K562 (cell line): ENCODE measurements around the gene FRMD1. TPM values are rescaled to one million over a fixed set of nuclear protein-coding genes. Genes with fewer than 3 reads are reported as not detected.

Source experiments
- ATAC-seq: fragments of 200-7000 bp; cut with Tn5 transposase; 3 replicates; pipeline ENCODE4 v1.9.1; 2020; ENCODE audit warnings: moderate library complexity
- BruUV-seq: library from RNA; stranded (reverse); fragments of 400-500 nt; replicated peaks from 2 replicates; lab custom pipeline; 2021; lab: Mats Ljungman, UMichigan
- CTCF ChIA-PET: fragments of 300-600 bp; formaldehyde crosslinking; extraction: SDS; loops from one replicate; lab custom pipeline; 2021; ENCODE audit warnings: low intra/inter-chr PET ratio; lab: Yijun Ruan, JAX
- POLR2A ChIA-PET: fragments of 300-600, 350-650 bp; sonication (Branson Sonifier 250); formaldehyde crosslinking; extraction: SDS; loops from one replicate; lab custom pipeline; 2021; ENCODE audit warnings: antibody characterized with exemption, inconsistent platforms; lab: Yijun Ruan, JAX
- DNase-seq, 4 experiments: peaks; one replicate each; pipeline versions ENCODE4 v3.0.0 to v3.0.0-alpha.2; 2011 to 2018; ENCODE audit warnings: low spot score in 3 of 4, mixed read lengths in 3 of 4; ENCODE audit errors: extremely low read depth in 1 of 4
- FAIRE-seq: peaks from 2 replicates; lab custom pipeline; 2011; peaks lifted over from hg19 to GRCh38; lab: Jason Lieb, UNC
- H2AFZ ChIP-seq: 2 replicates; pipeline ENCODE4 v1.6.0; 2011; ENCODE audit warnings: low read depth, low read length, control low read depth, inconsistent platforms
- H3K27ac ChIP-seq: fragments of 200-600 bp; 3 replicates; pipeline ENCODE4 v1.8.0; 2011; ENCODE audit warnings: low read depth, mild to moderate bottlenecking, control low read depth, inconsistent platforms, low read length, moderate library complexity, mixed read lengths; ENCODE audit errors: extremely low read depth
- H3K27me3 ChIP-seq, 2 experiments: fragments of 300-600 bp in 1 of 2; 2 replicates in 1 of 2; 3 replicates in 1 of 2; pipeline versions ENCODE4 v1.6.0 to v1.8.0; 2011; ENCODE audit warnings: inconsistent platforms in 2 of 2, low read length in 2 of 2, mild to moderate bottlenecking in 1 of 2, mixed read lengths in 1 of 2, moderate library complexity in 1 of 2; ENCODE audit not compliant: control insufficient read depth in 2 of 2, insufficient read depth in 2 of 2
- H3K36me3 ChIP-seq: fragments of 300-600 bp; 3 replicates; pipeline ENCODE4 v1.8.0; 2011; ENCODE audit warnings: mild to moderate bottlenecking, low read length, inconsistent platforms; ENCODE audit not compliant: control insufficient read depth, insufficient read depth
- H3K4me1 ChIP-seq, 2 experiments: fragments of 200-600 bp in 1 of 2; replicated peaks in 1 of 2; 2 replicates in 1 of 2; 3 replicates in 1 of 2; pipeline versions ENCODE4 v1.5.1 to v1.8.0; 2011; ENCODE audit warnings: inconsistent platforms in 2 of 2, low read length in 2 of 2, mild to moderate bottlenecking in 1 of 2, mixed read lengths in 1 of 2, moderate library complexity in 1 of 2; ENCODE audit not compliant: control insufficient read depth in 2 of 2, insufficient read depth in 2 of 2
- H3K4me2 ChIP-seq: 2 replicates; pipeline ENCODE4 v1.6.1; 2011; ENCODE audit warnings: low read length, control low read depth, inconsistent platforms, mixed read lengths; ENCODE audit not compliant: insufficient read depth
- H3K4me3 ChIP-seq: fragments of 200-600 bp; sonication (generic), shearing (Covaris generic); 2 replicates; pipeline ENCODE4 v1.5.1; 2016; ENCODE audit warnings: control low read depth, inconsistent platforms
- H3K79me2 ChIP-seq: fragments of 200-600 bp; 3 replicates; pipeline ENCODE4 v1.8.0; 2011; ENCODE audit warnings: low read length, inconsistent platforms; ENCODE audit not compliant: control insufficient read depth, insufficient read depth
- H3K9ac ChIP-seq, 2 experiments: 2 replicates each; pipeline versions ENCODE4 v1.6.0 to v1.6.1; 2011; ENCODE audit warnings: low read depth in 2 of 2, low read length in 2 of 2, control low read depth in 1 of 2, inconsistent platforms in 1 of 2, mild to moderate bottlenecking in 1 of 2, mixed read lengths in 1 of 2; ENCODE audit not compliant: insufficient read depth in 1 of 2
- H3K9me1 ChIP-seq: one replicate; pipeline ENCODE4 v1.6.0; 2011; ENCODE audit warnings: inconsistent platforms, mild to moderate bottlenecking, low read length, moderate library complexity; ENCODE audit not compliant: control insufficient read depth, insufficient read depth
- H3K9me3 ChIP-seq: replicated peaks from 2 replicates; pipeline ENCODE4 v1.5.1; 2011; ENCODE audit warnings: low read depth, low read length, inconsistent platforms; ENCODE audit not compliant: control insufficient read depth, insufficient read depth
- H4K20me1 ChIP-seq: replicated peaks from 2 replicates; pipeline ENCODE4 v1.6.1; 2011; ENCODE audit warnings: low read length, inconsistent platforms, mixed read lengths; ENCODE audit not compliant: control insufficient read depth, insufficient read depth
- CUX1 ChIP-seq: fragments of 200-800 bp; sonication (Bioruptor generic); IDR thresholded peaks from 2 replicates; pipeline ENCODE4 v1.6.1; 2016; ENCODE audit warnings: missing genetic modification characterization, missing compliant biosample characterization
- RAD21 ChIP-seq, 2 experiments: fragments of 250-450 bp in 1 of 2; fragments of 450-650 bp in 1 of 2; sonication (Bioruptor Pico) in 1 of 2; formaldehyde crosslinking in 1 of 2; IDR thresholded peaks in 1 of 2; conservative IDR thresholded peaks in 1 of 2; 2 replicates each; pipeline versions ENCODE4 v1.4.0 to v1.8.0; 2020 to 2022; ENCODE audit warnings: mild to moderate bottlenecking in 2 of 2, moderate library complexity in 1 of 2
- SIN3A ChIP-seq, 2 experiments: fragments of 150-350 bp in 1 of 2; IDR thresholded peaks; 2 replicates each; pipeline ENCODE4 v1.6.1; 2011 to 2016; ENCODE audit warnings: borderline replicate concordance in 2 of 2, low read depth in 2 of 2, low read length in 2 of 2, mild to moderate bottlenecking in 2 of 2, moderate library complexity in 2 of 2; ENCODE audit not compliant: control insufficient read depth in 1 of 2
- TOE1 ChIP-seq, 2 experiments: fragments of 450-650 bp in 1 of 2; sonication (generic) in 1 of 2; formaldehyde crosslinking in 1 of 2; IDR thresholded peaks; 2 replicates each; pipeline versions ENCODE4 v1.7.1 to v1.8.0; 2016 to 2022; ENCODE audit warnings: borderline replicate concordance in 2 of 2, mild to moderate bottlenecking in 2 of 2, antibody characterized with exemption in 1 of 2, inconsistent platforms in 1 of 2, low read depth in 1 of 2, missing genetic modification reagents in 1 of 2, moderate library complexity in 1 of 2
- WGBS: fragments of 100-300 bp; shearing (Covaris generic); methylation state at CpG from one replicate; pipeline ENCODE4 v1.1.6; 2016; ENCODE audit warnings: low coverage, mixed read lengths; ENCODE audit not compliant: insufficient coverage; ENCODE audit errors: missing lambda C conversion rate; 5-methylcytosine and 5-hydroxymethylcytosine counted together
- in situ Hi-C: fragments of 300-500 bp; cut with MboI; formaldehyde crosslinking; loops from 4 replicates; pipeline ENCODE4 v1.15.0; 2018; ENCODE audit warnings: inconsistent platforms, mixed read lengths
- intact Hi-C: fragments of 100-400 bp; cut with micrococcal nuclease; formaldehyde crosslinking; loops from 2 replicates; pipeline ENCODE4 v1.14.2; 2022
- polyA plus RNA-seq, 8 experiments: library from polyadenylated mRNA; depleted of rRNA in 4 of 8; stranded (reverse) in 5 of 8; unstranded in 3 of 8; fragments of >200 nt; fragmentation: Nextera tagmentation in 2 of 8; fragmentation: Illumina TruSeq in 1 of 8; extraction: Ambion mirVana in 2 of 8; extraction: Trizol in 1 of 8; gene quantifications; 2 replicates each; pipeline versions ENCODE4 v1.2.1 to v1.2.3, GENCODE V29; 2011 to 2014; ENCODE audit warnings: inconsistent platforms in 1 of 8, missing spikeins in 1 of 8
- total RNA-seq, 7 experiments: library from RNA; depleted of rRNA in 6 of 7; stranded (reverse); fragments of >200 nt in 6 of 7; fragmentation: Illumina TruSeq in 2 of 7; extraction: Trizol in 2 of 7; gene quantifications; 2 replicates each; pipeline versions ENCODE4 v1.2.1 to v1.2.3, GENCODE V29; 2011 to 2021; ENCODE audit warnings: low replicate concordance in 1 of 7

The FRMD1 gene
- total and polyA plus RNA-seq, 9 of the 15 experiments (the other 6 are each of a cell fraction or from before 2014, with no cell fraction given), result 0.01 to 0.04 (median 0.01) TPM; not detected in 6

DNA sequence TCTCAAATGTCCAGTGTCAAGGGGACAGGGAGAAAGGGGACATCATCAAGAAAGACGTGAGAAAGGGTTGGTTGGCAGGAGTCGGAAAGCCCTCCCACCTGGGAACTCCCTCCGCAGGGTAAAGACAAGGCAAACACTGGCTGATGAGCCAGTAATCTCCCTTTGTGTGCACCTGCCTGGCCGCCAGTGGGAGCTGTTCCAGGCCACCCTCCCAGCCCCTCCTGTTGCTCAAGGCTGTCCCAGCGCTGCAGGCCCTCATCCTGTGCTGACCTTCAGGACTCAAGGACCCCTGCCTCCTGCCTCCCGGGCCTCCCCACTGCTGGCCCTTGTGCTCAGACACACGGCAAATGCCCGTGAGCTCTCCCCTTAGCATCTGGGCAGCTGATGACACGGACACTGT lies 7.4 kb downstream of the FRMD1 start (continued):
- no peak for TF ChIP-seq TOE1 (IDR thresholded peaks at IDR 0.05; ENCODE audit: borderline replicate concordance)
- TF ChIP-seq TOE1 (CRISPR knock-in tag; IDR thresholded peaks at IDR 0.05; ENCODE audit: borderline replicate concordance, low read depth), result no peak
- peak in 1 of 2 experiments; percentile 39; a peak in 2 of 4 replicates for TF ChIP-seq RAD21 (CRISPR knock-in tag; conservative IDR thresholded peaks at IDR 0.05 in 1 of 2, IDR thresholded peaks at IDR 0.05 in 1 of 2)

- no peak for ATAC-seq
- CTCF ChIA-PET, result no interaction called here
- WGBS, result under 1% methylated on average over 7 of the region's 7 CpGs
- peaks cover 39 to 72% of the 10 kb centered on the region in 2 experiments for H3K27me3 ChIP-seq
- no peaks in the 10 kb centered on the region for H3K79me2 ChIP-seq
- no peak overlapping the region for H3K4me2 ChIP-seq
- H3K4me3 ChIP-seq, result no peak overlapping the region
- intact Hi-C loops (no loop called here), in situ Hi-C loops (no loop called here)
- DNase-seq, result no peak
- POLR2A ChIA-PET, result interaction anchor here (1.0 to 2.6 kb wide), 2 partner anchors 10 to 25 kb away, joined by 3 to 10 read pairs; no protein-coding TSS in a partner anchor
- H3K27ac ChIP-seq, result no peak overlapping the region
- no peak for FAIRE-seq
- peak overlapping the region in 1 of 2 experiments; percentile 47; a peak in 1 of 4 replicates for H3K9ac ChIP-seq
- no peaks in the 10 kb centered on the region; the same call in 1 of the 2 replicates for H3K9me3 ChIP-seq
- TF ChIP-seq CUX1 (CRISPR knock-in tag) (no peak), SIN3A (IDR thresholded peaks at IDR 0.05; ENCODE audit: borderline replicate concordance in 2 of 2, control insufficient read depth in 1 of 2, low read depth in 2 of 2, low read length in 2 of 2) (no peak)
- no peaks in the 10 kb centered on the region for H3K36me3 ChIP-seq
- no peaks in the 10 kb centered on the region for H3K9me1 ChIP-seq
- H4K20me1 ChIP-seq, result peaks cover 2% of the 10 kb centered on the region; the same call in 1 of the 2 replicates
- peaks cover 0 to 8% of the 10 kb centered on the region in 2 experiments; a peak in 2 of 5 replicates for H3K4me1 ChIP-seq
- BruUV-seq, result no TSS peak
- no peak overlapping the region for H2AFZ ChIP-seq
These were observed 8.2 kb downstream of the FRMD1 start for GRCh38 chr6:168070804-168071203.
